ENCODE results near the gene CAMSAP2. TPM values are rescaled to one million over a fixed set of nuclear protein-coding genes. Genes with fewer than 3 reads are reported as not detected.

CAMSAP2 gene
- total RNA-seq, 4 donors from 2014 or later: 37.8 to 47.4 (median 46.0) TPM

- no peaks in the 10 kb centered on the region for H3K4me1 ChIP-seq
- H3K4me3 ChIP-seq: no peak overlapping the region
- TF ChIP-seq POLR2A (IDR thresholded peaks at IDR 0.05) (no peak), EP300 (IDR thresholded peaks at IDR 0.05) (no peak), CTCF (IDR thresholded peaks at IDR 0.05) (no peak), POLR2AphosphoS5 (IDR thresholded peaks at IDR 0.05) (no peak)
- no peaks in the 10 kb centered on the region for H3K36me3 ChIP-seq
- no peaks in the 10 kb centered on the region for H3K27me3 ChIP-seq
- no peak for ATAC-seq
- no peak overlapping the region for H3K27ac ChIP-seq
- no peaks in the 10 kb centered on the region for H3K9me3 ChIP-seq
- 51 to 71% methylated on average over 3 of the region's 3 CpGs for WGBS, 2 donors (ENCODE audit: low coverage in 1 of 2)
These were observed 33.6 kb upstream of the CAMSAP2 start for GRCh38 chr1:200704986-200705500.

- Histone ChIP-seq H3K27ac (no peak overlapping the region), H3K27me3 (no peaks in the 10 kb centered on the region), H3K4me1 (no peaks in the 10 kb centered on the region), H3K4me3 (no peak overlapping the region), H3K36me3 (no peaks in the 10 kb centered on the region), H3K9me3 (no peaks in the 10 kb centered on the region)
- 64 to 93% methylated on average over 4 of the region's 4 CpGs for WGBS, 2 donors (ENCODE audit: low coverage in 1 of 2)
- TF ChIP-seq POLR2A (IDR thresholded peaks at IDR 0.05) (no peak), POLR2AphosphoS5 (IDR thresholded peaks at IDR 0.05) (no peak), CTCF (IDR thresholded peaks at IDR 0.05) (no peak), EP300 (IDR thresholded peaks at IDR 0.05) (no peak)
- ATAC-seq: no peak
These were observed 32.4 kb upstream of the CAMSAP2 start for GRCh38 chr1:200706111-200706814.

GRCh38 chr1:200707116-200707515 lies 31.6 kb upstream of the CAMSAP2 start:
- H3K27ac ChIP-seq: no peak overlapping the region

GRCh38 chr1:200708161-200708560 lies 30.5 kb upstream of the CAMSAP2 start:
- H3K27ac ChIP-seq: no peak overlapping the region
- H3K4me3 ChIP-seq: no peak overlapping the region
- H3K36me3 ChIP-seq: no peaks in the 10 kb centered on the region
- no peaks in the 10 kb centered on the region for H3K27me3 ChIP-seq
- no peaks in the 10 kb centered on the region for H3K9me3 ChIP-seq
- no peak for ATAC-seq
- no peak for TF ChIP-seq EP300 (IDR thresholded peaks at IDR 0.05)
- TF ChIP-seq POLR2A (IDR thresholded peaks at IDR 0.05): no peak
- TF ChIP-seq POLR2AphosphoS5 (IDR thresholded peaks at IDR 0.05): no peak
- no peak for TF ChIP-seq CTCF (IDR thresholded peaks at IDR 0.05)
- H3K4me1 ChIP-seq: no peaks in the 10 kb centered on the region

More at GRCh38 chr1:200707116-200707515, 31.6 kb upstream of the CAMSAP2 start:
- WGBS, 2 donors (ENCODE audit: low coverage in 1 of 2): 92 to 94% methylated on average over 3 to 4 of the region's 5 CpGs
- no peaks in the 10 kb centered on the region for H3K4me1 ChIP-seq
- H3K4me3 ChIP-seq: no peak overlapping the region
- TF ChIP-seq POLR2A (IDR thresholded peaks at IDR 0.05) (no peak), EP300 (IDR thresholded peaks at IDR 0.05) (no peak), CTCF (IDR thresholded peaks at IDR 0.05) (no peak), POLR2AphosphoS5 (IDR thresholded peaks at IDR 0.05) (no peak)
- no peak for ATAC-seq
- H3K36me3 ChIP-seq: no peaks in the 10 kb centered on the region
- H3K9me3 ChIP-seq: no peaks in the 10 kb centered on the region
- no peaks in the 10 kb centered on the region for H3K27me3 ChIP-seq

GRCh38 chr1:200708769-200709168 lies 29.9 kb upstream of the CAMSAP2 start:
- Histone ChIP-seq H3K36me3 (no peaks in the 10 kb centered on the region), H3K27ac (no peak overlapping the region), H3K4me3 (no peak overlapping the region), H3K4me1 (no peaks in the 10 kb centered on the region), H3K27me3 (no peaks in the 10 kb centered on the region), H3K9me3 (no peaks in the 10 kb centered on the region)
- no peak for ATAC-seq
- 89 to 94% methylated on average over 1 of the region's 1 CpG for WGBS, 2 donors (ENCODE audit: low coverage in 1 of 2)
- TF ChIP-seq POLR2AphosphoS5 (IDR thresholded peaks at IDR 0.05) (no peak), EP300 (IDR thresholded peaks at IDR 0.05) (no peak), POLR2A (IDR thresholded peaks at IDR 0.05) (no peak), CTCF (IDR thresholded peaks at IDR 0.05) (no peak)
